ENCODE measurements around the gene DENND4B. TPM values are rescaled to one million over a fixed set of nuclear protein-coding genes. Genes with fewer than 3 reads are reported as not detected.
A peak's percentile ranks its signal among the peaks of the same experiment; 100 is the strongest.

DENND4B gene
- total and polyA plus RNA-seq, 2 experiments from 2014 or later, result 3.9 to 6.1 TPM

- H3K4me1 ChIP-seq (ENCODE audit: insufficient read depth), result peaks cover 21% of the 10 kb centered on the region
- peak within 1 kb of the TSS; percentile 87 for H3K27ac ChIP-seq
- H3F3A ChIP-seq (ENCODE audit: insufficient read depth), result peaks cover 17% of the 10 kb centered on the region
- peak within 1 kb of the TSS; percentile 96 for H3K4me2 ChIP-seq (ENCODE audit: unreplicated experiment)
- H3K9me2 ChIP-seq (ENCODE audit: insufficient read depth), result no peaks in the 10 kb centered on the region
- H3K9ac ChIP-seq, result peak within 1 kb of the TSS; percentile 85
- WGBS, 2 experiments (ENCODE audit: low coverage in 1 of 2, low lambda C conversion rate in 2 of 2, missing lambda C conversion rate in 2 of 2), result 1 to 2% methylated on average over 60 of the region's 60 CpGs
- H3K36me3 ChIP-seq (ENCODE audit: low read depth), result no peaks in the 10 kb centered on the region
- H3K9me3 ChIP-seq (ENCODE audit: low read depth), result no peaks in the 10 kb centered on the region
- peak within 1 kb of the TSS; percentile 94 for H2AFZ ChIP-seq
- no peaks in the 10 kb centered on the region for H3K27me3 ChIP-seq (replicated peaks; ENCODE audit: insufficient read depth)
- H3K4me3 ChIP-seq, result peak within 1 kb of the TSS; percentile 91
- in situ Hi-C loops (cut with MboI), result no loop called here
- H3K79me2 ChIP-seq (ENCODE audit: insufficient read depth), result peaks cover 34% of the 10 kb centered on the region
- TF ChIP-seq EZH2 (IDR thresholded peaks at IDR 0.05; ENCODE audit: insufficient read depth, poor library complexity, severe bottlenecking), result no peak
- H4K20me1 ChIP-seq (ENCODE audit: insufficient read depth), result no peaks in the 10 kb centered on the region
- peak; percentile 98 for DNase-seq
Measured at GRCh38 chr1:153967107-153967999, 20.8 kb upstream of the DENND4B start, which contains the start of gene CREB3L4. Gene CREB3L4, plus strand, starts transcription at chr1:153967902. Its CDS starts 624 bp downstream, at chr1:153968526.

GRCh38 chr1:153963850-153964331 is 17.4 kb upstream of the DENND4B start:
- Histone ChIP-seq H3K9me3 (ENCODE audit: low read depth) (no peaks in the 10 kb centered on the region), H4K20me1 (ENCODE audit: insufficient read depth) (no peaks in the 10 kb centered on the region), H2AFZ (peak overlapping the region; percentile 75), H3K4me2 (ENCODE audit: unreplicated experiment) (peak overlapping the region; percentile 94), H3K9ac (peak overlapping the region; percentile 88), H3K4me1 (ENCODE audit: insufficient read depth) (peaks cover 21% of the 10 kb centered on the region), H3K27ac (peak overlapping the region; percentile 81), H3F3A (ENCODE audit: insufficient read depth) (peaks cover 22% of the 10 kb centered on the region), H3K36me3 (ENCODE audit: low read depth) (no peaks in the 10 kb centered on the region), H3K4me3 (peak overlapping the region; percentile 77), H3K79me2 (ENCODE audit: insufficient read depth) (peaks cover 47% of the 10 kb centered on the region), H3K9me2 (ENCODE audit: insufficient read depth) (no peaks in the 10 kb centered on the region), H3K27me3 (replicated peaks; ENCODE audit: insufficient read depth) (no peaks in the 10 kb centered on the region)
- TF ChIP-seq EZH2 (IDR thresholded peaks at IDR 0.05; ENCODE audit: insufficient read depth, poor library complexity, severe bottlenecking) (no peak), EZH2phosphoT487 (IDR thresholded peaks at IDR 0.05; ENCODE audit: insufficient read depth, low read depth) (no peak)
- in situ Hi-C loops (cut with MboI), result no loop called here
- DNase-seq, result peak; percentile 58
- WGBS, 2 experiments (ENCODE audit: low coverage in 1 of 2, low lambda C conversion rate in 2 of 2, missing lambda C conversion rate in 2 of 2), result 3 to 4% methylated on average over 22 of the region's 22 CpGs

GRCh38 chr1:153963030-153963849 is 16.7 kb upstream of the DENND4B start, which contains the start of gene SLC39A1:
Gene SLC39A1, minus strand, starts transcription at chr1:153963537. Its CDS starts 822 bp downstream, at chr1:153962715.
- TF ChIP-seq EZH2 (IDR thresholded peaks at IDR 0.05; ENCODE audit: insufficient read depth, poor library complexity, severe bottlenecking) (no peak), EZH2phosphoT487 (IDR thresholded peaks at IDR 0.05; ENCODE audit: insufficient read depth, low read depth) (no peak)
- Histone ChIP-seq H3K9me2 (ENCODE audit: insufficient read depth) (no peaks in the 10 kb centered on the region), H3K27me3 (replicated peaks; ENCODE audit: insufficient read depth) (no peaks in the 10 kb centered on the region), H3K4me2 (ENCODE audit: unreplicated experiment) (peak within 1 kb of the TSS; percentile 94), H3F3A (ENCODE audit: insufficient read depth) (peaks cover 22% of the 10 kb centered on the region), H3K27ac (peak within 1 kb of the TSS; percentile 81), H4K20me1 (ENCODE audit: insufficient read depth) (no peaks in the 10 kb centered on the region), H3K4me3 (peak within 1 kb of the TSS; percentile 77), H3K9me3 (ENCODE audit: low read depth) (no peaks in the 10 kb centered on the region), H2AFZ (peak within 1 kb of the TSS; percentile 75), H3K36me3 (ENCODE audit: low read depth) (no peaks in the 10 kb centered on the region), H3K4me1 (ENCODE audit: insufficient read depth) (peaks cover 16% of the 10 kb centered on the region), H3K9ac (peak within 1 kb of the TSS; percentile 88), H3K79me2 (ENCODE audit: insufficient read depth) (peaks cover 48% of the 10 kb centered on the region)
- in situ Hi-C loops (cut with MboI), result no loop called here
- DNase-seq, result peak; percentile 98
- WGBS, 2 experiments (ENCODE audit: low coverage in 1 of 2, low lambda C conversion rate in 2 of 2, missing lambda C conversion rate in 2 of 2), result 1% methylated on average over 43 to 53 of the region's 54 CpGs
